HepG2 (cell line): ENCODE data around the gene TMEM86B. TPM values are rescaled to one million over a fixed set of nuclear protein-coding genes. Genes with fewer than 3 reads are reported as not detected.

Experiments
- BATF2 ChIP-seq: sonication (generic); formaldehyde crosslinking; IDR thresholded peaks from 2 replicates; pipeline ENCODE4 v1.8.0; 2022; ENCODE audit warnings: mild to moderate bottlenecking, missing genetic modification reagents, moderate library complexity
- DNMT3B ChIP-seq: conservative IDR thresholded peaks from 2 replicates; pipeline ENCODE4 v1.6.1; 2016; ENCODE audit warnings: missing biosample characterization, control low read depth
- FIP1L1 ChIP-seq: fragments of 200-400 bp; formaldehyde crosslinking; IDR thresholded peaks from 2 replicates; pipeline ENCODE4 v1.6.1; 2018; ENCODE audit warnings: low read depth, mild to moderate bottlenecking, low read length, moderate library complexity, borderline replicate concordance; ENCODE audit not compliant: insufficient read depth
- GATAD1 ChIP-seq: IDR thresholded peaks from 2 replicates; pipeline ENCODE4 v1.6.1; 2016; ENCODE audit warnings: missing genetic modification reagents, missing compliant biosample characterization
- HNF1B ChIP-seq: sonication (generic); formaldehyde crosslinking; IDR thresholded peaks from 2 replicates; pipeline ENCODE4 v1.5.1; 2020; ENCODE audit warnings: mild to moderate bottlenecking, moderate library complexity, missing genetic modification reagents
- KLF13 ChIP-seq: sonication (generic); formaldehyde crosslinking; IDR thresholded peaks from 2 replicates; pipeline ENCODE4 v1.4.0; 2020; ENCODE audit warnings: mild to moderate bottlenecking, missing genetic modification reagents
- NCOA2 ChIP-seq: sonication (generic); formaldehyde crosslinking; IDR thresholded peaks from 2 replicates; pipeline ENCODE4 v1.8.0; 2022; ENCODE audit warnings: inconsistent platforms
- SNAPC4 ChIP-seq: sonication (generic); formaldehyde crosslinking; IDR thresholded peaks from 2 replicates; pipeline ENCODE4 v1.4.0; 2020; ENCODE audit warnings: mild to moderate bottlenecking, missing genetic modification reagents
- SP2 ChIP-seq: sonication (generic); formaldehyde crosslinking; IDR thresholded peaks from 2 replicates; pipeline ENCODE4 v1.5.1; 2020; ENCODE audit warnings: mild to moderate bottlenecking, missing genetic modification reagents
- TBL1XR1 ChIP-seq: fragments of 150-350 bp; IDR thresholded peaks from 2 replicates; pipeline ENCODE4 v1.6.1; 2014; ENCODE audit warnings: borderline replicate concordance, low read length; ENCODE audit not compliant: partially characterized antibody
- ZBTB4 ChIP-seq: sonication (generic); formaldehyde crosslinking; IDR thresholded peaks from 2 replicates; pipeline ENCODE4 v1.4.0; 2020; ENCODE audit warnings: missing genetic modification reagents, mild to moderate bottlenecking, borderline replicate concordance
- ZNF556 ChIP-seq: sonication (generic); formaldehyde crosslinking; IDR thresholded peaks from 2 replicates; pipeline ENCODE4 v1.4.0; 2020; ENCODE audit warnings: mild to moderate bottlenecking, missing genetic modification reagents, borderline replicate concordance
- ZSCAN5A ChIP-seq: sonication (generic); formaldehyde crosslinking; IDR thresholded peaks from 2 replicates; pipeline ENCODE4 v1.8.0; 2022; ENCODE audit warnings: mild to moderate bottlenecking, missing genetic modification reagents, borderline replicate concordance
- polyA plus RNA-seq, 8 experiments: library from polyadenylated mRNA; depleted of rRNA in 3 of 8; stranded (reverse) in 7 of 8; unstranded in 1 of 8; fragments of >200 nt; fragmentation: Illumina TruSeq in 4 of 8; extraction: Trizol in 4 of 8; gene quantifications; 2 replicates each; pipeline versions ENCODE4 v1.2.1 to v1.2.3, GENCODE V29; 2011 to 2016; ENCODE audit warnings: low read depth in 4 of 8, missing spikeins in 1 of 8, mixed read lengths in 1 of 8; ENCODE audit not compliant: insufficient read depth in 1 of 8
- total RNA-seq, 5 experiments: library from RNA; depleted of rRNA; stranded (reverse); fragments of >200 nt; fragmentation: Illumina TruSeq; extraction: Trizol; gene quantifications; 2 replicates each; pipeline ENCODE4 v1.2.3, GENCODE V29; 2016; ENCODE audit warnings: low read depth in 1 of 5

The TMEM86B gene
- total and polyA plus RNA-seq, 2 of the 13 experiments (the other 11 are each of a cell fraction or from before 2014, with no cell fraction given) = 7.7 to 9.6 TPM

GRCh38 chr19:55216461-55217198 is 11.9 kb downstream of the TMEM86B start (continued):
- TF ChIP-seq SP2 (CRISPR knock-in tag) = peak; percentile 51
- peak; percentile 98 for TF ChIP-seq DNMT3B
- peak; percentile 75 for TF ChIP-seq NCOA2 (CRISPR knock-in tag)
- TF ChIP-seq BATF2 = 0 out of 2 replicates have a peak, but pooled peaks have one; percentile 28
- TF ChIP-seq ZNF556 = peak; percentile 49; the same call in 1 of the 2 replicates
- TF ChIP-seq TBL1XR1 = peak; percentile 91
- no peak; the same call in 1 of the 2 replicates for TF ChIP-seq KLF13
- TF ChIP-seq FIP1L1 = no peak
- TF ChIP-seq SNAPC4 (CRISPR knock-in tag) = peak; percentile 68
- TF ChIP-seq ZBTB4 (CRISPR knock-in tag) = peak; percentile 70; the same call in 1 of the 2 replicates
- TF ChIP-seq HNF1B (CRISPR knock-in tag) = peak; percentile 95
- TF ChIP-seq GATAD1 (CRISPR knock-in tag) = peak; percentile 80
- peak; percentile 80; the same call in 1 of the 2 replicates for TF ChIP-seq ZSCAN5A (CRISPR knock-in tag)
